Hindlimb muscle (tissue), 1 donor: ENCODE results near the gene CCDC47. TPM values are rescaled to one million over a fixed set of nuclear protein-coding genes. Genes with fewer than 3 reads are reported as not detected.
A peak's percentile ranks its signal among the peaks of the same experiment; 100 is the strongest.

Experiments used
- DNase-seq: peaks from one replicate; pipeline ENCODE4 v3.0.0-alpha.2; 2013
- polyA plus RNA-seq: library from polyadenylated mRNA; unstranded; fragments of 120-200 nt; gene quantifications from one replicate; pipeline ENCODE4 v1.2.1, GENCODE V29; 2013; ENCODE audit not compliant: insufficient read length

Gene CCDC47
- polyA plus RNA-seq, 1 donor = 47.8 TPM

- no peak for DNase-seq
Observed at GRCh38 chr17:63780928-63781327, 7.5 kb upstream of the CCDC47 start.

GRCh38 chr17:63780507-63780906 is 7.1 kb upstream of the CCDC47 start:
- no peak for DNase-seq

GRCh38 chr17:63775420-63775819 is 2.0 kb upstream of the CCDC47 start:
- DNase-seq = no peak

GRCh38 chr17:63774969-63775265 is 1.5 kb upstream of the CCDC47 start:
- DNase-seq = no peak

GRCh38 chr17:63774141-63774968 is 958 bp upstream of the CCDC47 start, which contains the start of gene DDX42:
Gene DDX42 (plus strand): TSS chr17:63774170. CDS start chr17:63787050, 12,880 bp downstream.
- DNase-seq = peak; percentile 57

- peak; percentile 1 for DNase-seq
Observed at GRCh38 chr17:63772801-63773271, 561 bp downstream of the CCDC47 start.

- DNase-seq = no peak
Observed at GRCh38 chr17:63768433-63768832, 5.0 kb downstream of the CCDC47 start.

- DNase-seq = no peak
Observed at GRCh38 chr17:63766754-63767153, 6.6 kb downstream of the CCDC47 start.

- no peak for DNase-seq
Observed at GRCh38 chr17:63764716-63765115, 8.7 kb downstream of the CCDC47 start.

- no peak for DNase-seq
Observed at GRCh38 chr17:63762161-63763078, 11.0 kb downstream of the CCDC47 start.

GRCh38 chr17:63760771-63761539 is 12.4 kb downstream of the CCDC47 start:
- DNase-seq = no peak

GRCh38 chr17:63758428-63758827 is 15.0 kb downstream of the CCDC47 start:
- no peak for DNase-seq

GRCh38 chr17:63754046-63754445 is 19.4 kb downstream of the CCDC47 start:
- no peak for DNase-seq

GRCh38 chr17:63753215-63753614 is 20.2 kb downstream of the CCDC47 start:
- DNase-seq = no peak

- DNase-seq = no peak
Observed at GRCh38 chr17:63752707-63753106, 20.7 kb downstream of the CCDC47 start.

GRCh38 chr17:63751806-63752205 is 21.6 kb downstream of the CCDC47 start:
- DNase-seq = no peak

GRCh38 chr17:63741408-63742173 is 31.8 kb downstream of the CCDC47 start, which contains the start of gene STRADA:
Gene STRADA (minus strand): TSS chr17:63741799. CDS start chr17:63728369, 13,430 bp downstream.
- peak; percentile 99 for DNase-seq

GRCh38 chr17:63741143-63741407 is 32.3 kb downstream of the CCDC47 start:
- peak; percentile 19 for DNase-seq

- no peak for DNase-seq
Observed at GRCh38 chr17:63740464-63741142, 32.8 kb downstream of the CCDC47 start.

- no peak for DNase-seq
Observed at GRCh38 chr17:63735691-63736090, 37.7 kb downstream of the CCDC47 start.

GRCh38 chr17:63722403-63722802 is 51.0 kb downstream of the CCDC47 start:
- no peak for DNase-seq
